Ovary (tissue), 9 donors: Measurements from ENCODE around the gene SREK1IP1. TPM values are rescaled to one million over a fixed set of nuclear protein-coding genes. Genes with fewer than 3 reads are reported as not detected.

Experiments used
- DNase-seq, 5 donors: peaks; one replicate each; pipeline ENCODE4 v3.0.0-alpha.2; 2019 to 2020
- H3K27ac ChIP-seq, 2 donors: fragments of 200-600 bp; one replicate each; pipeline versions ENCODE4 v1.5.1 to v1.8.0; 2019 to 2022
- H3K27me3 ChIP-seq: fragments of 200-600 bp; one replicate; pipeline ENCODE4 v1.8.0; 2022
- H3K36me3 ChIP-seq: fragments of 200-600 bp; sonication (generic); one replicate; pipeline ENCODE4 v1.5.1; 2019
- H3K4me1 ChIP-seq: one replicate; pipeline ENCODE4 v1.8.1; 2013; ENCODE audit warnings: mild to moderate bottlenecking, moderate library complexity; ENCODE audit not compliant: insufficient read depth
- H3K4me3 ChIP-seq: fragments of 200-600 bp; sonication (generic); one replicate; pipeline ENCODE4 v1.5.1; 2017
- H3K9me3 ChIP-seq, 2 donors: fragments of 200-600 bp in 1 of 2; sonication (generic) in 1 of 2; one replicate each; pipeline versions ENCODE4 v1.5.1 to v1.8.1; 2013 to 2019; ENCODE audit warnings: mild to moderate bottlenecking in 1 of 2, moderate library complexity in 1 of 2
- EP300 ChIP-seq: sonication (generic); formaldehyde crosslinking; IDR thresholded peaks from one replicate; pipeline ENCODE4 v1.6.1; 2017; ENCODE audit warnings: antibody characterized with exemption
- POLR2A ChIP-seq: fragments of 450-650 bp; IDR thresholded peaks from one replicate; pipeline ENCODE4 v1.6.1; 2017; ENCODE audit warnings: antibody characterized with exemption, mild to moderate bottlenecking, moderate library complexity
- WGBS, 3 donors: extraction: QIAGEN DNeasy Blood & Tissue Kit in 1 of 3; methylation state at CpG; one replicate each; pipeline versions ENCODE4 v1.1.5 to v1.1.7; 2013 to 2017; 5-methylcytosine and 5-hydroxymethylcytosine counted together
- intact Hi-C, 4 donors: fragments of 100-400 bp; cut with DNase I; formaldehyde crosslinking; loops; one replicate each; pipeline versions ENCODE4 v1.11.0 to v1.15.1; 2022 to 2023
- polyA plus RNA-seq, 2 donors: library from polyadenylated mRNA; stranded (reverse); fragments of 200-250 nt in 1 of 2; fragments of 350-450 nt in 1 of 2; fragmentation: Illumina TruSeq in 1 of 2; extraction: RNeasy Lipid Tissue Mini Kit (QIAGEN cat#74804) in 1 of 2; gene quantifications; one replicate each; pipeline ENCODE4 v1.2.3, GENCODE V29; 2013 to 2014
- total RNA-seq, 7 donors: library from RNA; depleted of rRNA in 2 of 7; stranded (reverse); fragments of >200 nt in 2 of 7; fragmentation: NEBNext Ultra II Directional in 3 of 7; extraction: Animal tissue kit (Norgen Biotek cat#: 25700) in 3 of 7; gene quantifications; one replicate each; pipeline versions ENCODE4 v1.1.0 to v1.2.4, GENCODE V29; 2016 to 2023
- TF ChIP-seq, protein P1 (sequence below), 3 donors: fragments of 450-650 bp in 2 of 3; fragments of 200-600 bp in 1 of 3; IDR thresholded peaks; one replicate each; pipeline versions ENCODE4 v1.5.1 to v1.8.0; 2016 to 2022; ENCODE audit warnings: antibody characterized with exemption in 3 of 3, mild to moderate bottlenecking in 1 of 3
- donor health status: DM: no; HTN: no; CAD: no; lungs with moderate emphysema.
- donor health status: DM: no; HTN: no; CAD: no.
- donor health status: Bipolar disorder and iron deficiency.
- donor health status: DM: yes; HTN: yes; CAD: no.
- donor health status: DM: no; HTN: no; CAD: no.
- donor health status: DM: yes; HTN: yes; CAD: no.

The SREK1IP1 gene
- total and polyA plus RNA-seq, 9 donors, result 6.1 to 18.9 (median 12.3) TPM

DNA sequence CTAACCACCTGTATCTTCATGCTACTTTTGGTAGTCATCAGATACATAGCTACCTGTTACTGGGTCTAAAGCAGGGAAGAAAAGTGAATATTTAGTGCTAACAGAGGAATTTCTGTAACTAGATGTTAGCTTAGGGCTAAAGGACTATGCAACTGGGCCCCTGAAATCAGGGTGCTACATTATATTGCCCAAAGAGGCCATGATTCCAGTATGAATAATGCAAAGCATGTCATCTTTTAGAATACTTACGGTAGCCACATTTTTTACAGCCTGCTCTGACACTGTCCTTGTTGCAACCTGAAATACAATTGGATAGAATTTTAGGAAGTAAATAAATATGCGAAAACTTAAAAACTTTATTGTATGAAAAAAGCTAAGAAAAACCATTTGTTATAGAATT is 14.4 kb downstream of the SREK1IP1 start:
- Histone ChIP-seq H3K27me3 (no peaks in the 10 kb centered on the region), H3K4me1 (peaks cover 1% of the 10 kb centered on the region), H3K27ac (no peak overlapping the region), H3K36me3 (no peaks in the 10 kb centered on the region), H3K9me3 (no peaks in the 10 kb centered on the region), H3K4me3 (no peak overlapping the region)
- no peak for DNase-seq
- WGBS, 3 donors, result 98 to 99% (median 99%) methylated on average over 2 of the region's 2 CpGs
- TF ChIP-seq, protein P1, sequence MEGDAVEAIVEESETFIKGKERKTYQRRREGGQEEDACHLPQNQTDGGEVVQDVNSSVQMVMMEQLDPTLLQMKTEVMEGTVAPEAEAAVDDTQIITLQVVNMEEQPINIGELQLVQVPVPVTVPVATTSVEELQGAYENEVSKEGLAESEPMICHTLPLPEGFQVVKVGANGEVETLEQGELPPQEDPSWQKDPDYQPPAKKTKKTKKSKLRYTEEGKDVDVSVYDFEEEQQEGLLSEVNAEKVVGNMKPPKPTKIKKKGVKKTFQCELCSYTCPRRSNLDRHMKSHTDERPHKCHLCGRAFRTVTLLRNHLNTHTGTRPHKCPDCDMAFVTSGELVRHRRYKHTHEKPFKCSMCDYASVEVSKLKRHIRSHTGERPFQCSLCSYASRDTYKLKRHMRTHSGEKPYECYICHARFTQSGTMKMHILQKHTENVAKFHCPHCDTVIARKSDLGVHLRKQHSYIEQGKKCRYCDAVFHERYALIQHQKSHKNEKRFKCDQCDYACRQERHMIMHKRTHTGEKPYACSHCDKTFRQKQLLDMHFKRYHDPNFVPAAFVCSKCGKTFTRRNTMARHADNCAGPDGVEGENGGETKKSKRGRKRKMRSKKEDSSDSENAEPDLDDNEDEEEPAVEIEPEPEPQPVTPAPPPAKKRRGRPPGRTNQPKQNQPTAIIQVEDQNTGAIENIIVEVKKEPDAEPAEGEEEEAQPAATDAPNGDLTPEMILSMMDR (IDR thresholded peaks at IDR 0.05), result no peak
- TF ChIP-seq EP300 (no peak), POLR2A (no peak)
- intact Hi-C loops, result no loop called here

DNA sequence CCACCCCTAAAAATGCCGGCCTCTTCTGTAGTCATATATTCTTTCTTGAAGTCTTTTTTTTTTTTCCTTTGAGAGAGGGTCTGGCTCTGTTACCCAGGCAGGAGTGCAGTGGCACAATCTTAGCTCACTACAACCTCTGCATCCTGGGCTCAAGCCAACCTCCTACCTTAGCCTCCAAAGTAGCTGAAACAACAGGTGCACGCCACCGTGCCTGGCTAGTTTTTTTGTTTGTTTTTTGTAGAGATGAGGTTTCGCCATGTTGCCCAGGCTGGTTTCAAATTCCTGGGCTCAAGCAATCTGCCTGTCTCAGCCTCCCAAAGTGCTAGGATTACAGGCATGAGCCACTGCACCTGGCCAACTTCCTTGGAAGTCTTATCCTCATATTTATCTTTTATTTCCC is 19.1 kb downstream of the SREK1IP1 start:
- 91 to 97% (median 91%) methylated on average over 4 of the region's 4 CpGs for WGBS, 3 donors

DNA sequence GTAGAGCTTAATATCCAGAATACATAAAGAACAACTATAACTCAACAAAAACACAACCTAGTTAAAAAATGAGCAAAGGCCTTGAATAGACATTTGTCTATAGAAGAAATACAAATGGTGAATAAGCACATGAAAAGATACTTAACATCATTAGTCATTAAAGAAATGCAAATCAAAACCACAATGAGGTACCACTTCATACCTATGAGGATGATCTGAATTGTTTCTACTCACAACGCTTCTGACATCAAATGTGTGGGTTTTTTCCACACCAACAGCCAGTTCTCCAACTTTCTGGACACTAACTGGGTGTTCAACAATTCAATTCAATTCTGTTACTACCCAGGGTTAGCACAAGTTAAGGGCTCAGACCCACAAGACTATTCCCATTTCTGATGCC is 22.0 kb downstream of the SREK1IP1 start:
- H3K9me3 ChIP-seq, result no peaks in the 10 kb centered on the region
- no peaks in the 10 kb centered on the region for H3K4me1 ChIP-seq
- H3K27ac ChIP-seq, result no peak overlapping the region
- intact Hi-C loops, result no loop called here
- TF ChIP-seq, protein P1 (IDR thresholded peaks at IDR 0.05), result no peak
- TF ChIP-seq POLR2A (no peak), EP300 (no peak)
- no peak for DNase-seq
- H3K4me3 ChIP-seq, result no peak overlapping the region
- H3K36me3 ChIP-seq, result no peaks in the 10 kb centered on the region
- 89 to 98% (median 94%) methylated on average over 1 of the region's 1 CpG for WGBS, 3 donors
- no peaks in the 10 kb centered on the region for H3K27me3 ChIP-seq

More for the DNA sequence above, 19.1 kb downstream of the SREK1IP1 start:
- H3K9me3 ChIP-seq, result no peaks in the 10 kb centered on the region
- no peak overlapping the region for H3K4me3 ChIP-seq
- intact Hi-C loops, result no loop called here
- H3K36me3 ChIP-seq, result no peaks in the 10 kb centered on the region
- DNase-seq, result no peak
- H3K4me1 ChIP-seq, result no peaks in the 10 kb centered on the region
- TF ChIP-seq, protein P1 (IDR thresholded peaks at IDR 0.05), result no peak
- no peak for TF ChIP-seq EP300
- no peak for TF ChIP-seq POLR2A
- H3K27ac ChIP-seq, result no peak overlapping the region
- H3K27me3 ChIP-seq, result no peaks in the 10 kb centered on the region

DNA sequence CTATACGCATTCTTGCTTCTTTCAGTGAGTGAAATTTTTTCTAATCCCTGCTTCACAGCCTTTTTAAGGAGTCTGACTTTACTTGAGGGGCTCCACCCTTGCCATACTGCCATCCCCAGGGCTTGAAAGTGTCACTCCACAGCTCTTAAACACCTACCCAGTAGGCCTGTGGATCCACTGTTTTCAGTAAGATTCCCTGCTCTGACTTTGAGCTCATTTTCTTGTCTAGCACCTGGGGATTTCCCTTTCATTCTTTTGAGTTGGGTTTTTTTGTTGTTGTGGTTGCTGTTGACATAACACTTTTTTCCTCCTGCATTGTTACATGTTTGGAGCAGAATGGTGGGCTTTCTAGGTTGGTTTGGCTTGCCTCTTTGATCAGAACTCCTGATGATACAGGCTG is 23.6 kb downstream of the SREK1IP1 start:
- H3K4me3 ChIP-seq, result no peak overlapping the region
- no peaks in the 10 kb centered on the region for H3K4me1 ChIP-seq
- no peaks in the 10 kb centered on the region for H3K36me3 ChIP-seq
- H3K9me3 ChIP-seq, result no peaks in the 10 kb centered on the region
- DNase-seq, result no peak
- intact Hi-C loops, result no loop called here
- WGBS, 3 donors, result 93 to 98% (median 98%) methylated on average over 1 of the region's 1 CpG
- TF ChIP-seq EP300 (no peak), POLR2A (no peak)
- TF ChIP-seq, protein P1 (IDR thresholded peaks at IDR 0.05), result no peak
- no peaks in the 10 kb centered on the region for H3K27me3 ChIP-seq
- no peak overlapping the region for H3K27ac ChIP-seq

DNA sequence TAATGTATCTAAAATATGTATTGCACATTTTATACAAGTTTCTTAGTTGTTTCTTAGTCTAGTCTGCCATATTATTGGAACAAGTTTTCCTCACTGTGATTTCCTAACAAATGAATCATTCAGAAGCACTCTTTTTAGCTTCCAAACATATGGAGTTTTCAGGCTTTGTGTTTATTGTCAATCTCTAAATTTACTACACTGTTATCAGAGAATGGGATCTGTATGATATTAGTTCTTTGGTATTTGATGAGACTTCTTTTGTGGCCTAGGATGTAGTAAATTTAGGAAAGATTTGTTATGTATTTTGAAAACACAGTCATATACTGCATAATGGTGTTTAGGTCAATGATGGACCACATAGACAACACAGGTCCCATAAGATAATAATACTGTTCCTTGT is 25.7 kb downstream of the SREK1IP1 start:
- intact Hi-C loops, result no loop called here
- Histone ChIP-seq H3K9me3 (no peaks in the 10 kb centered on the region), H3K27me3 (no peaks in the 10 kb centered on the region), H3K36me3 (no peaks in the 10 kb centered on the region), H3K27ac (no peak overlapping the region), H3K4me3 (no peak overlapping the region), H3K4me1 (no peaks in the 10 kb centered on the region)
- no peak for DNase-seq
- TF ChIP-seq, protein P1 (IDR thresholded peaks at IDR 0.05), result no peak
- TF ChIP-seq POLR2A, result no peak
